ENCODE results near the gene KSR2.

- no peak for TF ChIP-seq CTCF (conservative IDR thresholded peaks at IDR 0.05; ENCODE audit: low read depth, low read length)
- TF ChIP-seq EZH2 (IDR thresholded peaks at IDR 0.05; ENCODE audit: borderline replicate concordance, low read depth, low read length, poor library complexity, severe bottlenecking) = no peak
Observed at GRCh38 chr12:118010903-118011302, 42.1 kb upstream of the KSR2 start.

All from A673 (cell line).